ENCODE data around the gene CD302. TPM values are rescaled to one million over a fixed set of nuclear protein-coding genes. Genes with fewer than 3 reads are reported as not detected.

The CD302 gene
- total RNA-seq, 4 donors from 2014 or later: 13.9 to 32.3 (median 19.5) TPM

DNA sequence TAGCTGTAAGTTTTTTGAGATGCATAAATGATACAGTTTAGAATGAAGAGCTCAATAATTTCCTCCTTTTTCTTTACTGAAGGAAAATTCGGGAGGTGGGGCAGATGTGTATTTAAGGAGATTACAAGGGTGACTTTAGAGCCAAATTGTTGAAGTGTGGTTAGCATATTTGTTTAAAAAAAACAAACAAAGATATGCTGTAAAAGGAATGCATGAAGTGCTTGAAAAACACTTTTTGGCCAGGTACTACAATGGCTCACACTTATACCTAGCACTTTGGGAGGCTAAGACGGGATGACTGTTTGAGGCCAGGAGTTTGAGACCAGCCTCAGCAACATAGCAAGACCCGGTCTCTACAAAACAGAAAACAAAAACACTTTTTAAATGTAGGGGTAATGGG, 38.4 kb downstream of the CD302 start:
- TF ChIP-seq POLR2AphosphoS5 (IDR thresholded peaks at IDR 0.05) (no peak), POLR2A (IDR thresholded peaks at IDR 0.05) (no peak), EP300 (IDR thresholded peaks at IDR 0.05) (no peak)
- TF ChIP-seq, protein P1, sequence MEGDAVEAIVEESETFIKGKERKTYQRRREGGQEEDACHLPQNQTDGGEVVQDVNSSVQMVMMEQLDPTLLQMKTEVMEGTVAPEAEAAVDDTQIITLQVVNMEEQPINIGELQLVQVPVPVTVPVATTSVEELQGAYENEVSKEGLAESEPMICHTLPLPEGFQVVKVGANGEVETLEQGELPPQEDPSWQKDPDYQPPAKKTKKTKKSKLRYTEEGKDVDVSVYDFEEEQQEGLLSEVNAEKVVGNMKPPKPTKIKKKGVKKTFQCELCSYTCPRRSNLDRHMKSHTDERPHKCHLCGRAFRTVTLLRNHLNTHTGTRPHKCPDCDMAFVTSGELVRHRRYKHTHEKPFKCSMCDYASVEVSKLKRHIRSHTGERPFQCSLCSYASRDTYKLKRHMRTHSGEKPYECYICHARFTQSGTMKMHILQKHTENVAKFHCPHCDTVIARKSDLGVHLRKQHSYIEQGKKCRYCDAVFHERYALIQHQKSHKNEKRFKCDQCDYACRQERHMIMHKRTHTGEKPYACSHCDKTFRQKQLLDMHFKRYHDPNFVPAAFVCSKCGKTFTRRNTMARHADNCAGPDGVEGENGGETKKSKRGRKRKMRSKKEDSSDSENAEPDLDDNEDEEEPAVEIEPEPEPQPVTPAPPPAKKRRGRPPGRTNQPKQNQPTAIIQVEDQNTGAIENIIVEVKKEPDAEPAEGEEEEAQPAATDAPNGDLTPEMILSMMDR (IDR thresholded peaks at IDR 0.05): no peak
- Histone ChIP-seq H3K36me3 (peaks cover 46% of the 10 kb centered on the region), H3K27me3 (no peaks in the 10 kb centered on the region), H3K4me1 (peaks cover 7% of the 10 kb centered on the region), H3K4me3 (no peak overlapping the region), H3K9me3 (no peaks in the 10 kb centered on the region), H3K27ac (no peak overlapping the region)
- 85% methylated on average over 3 of the region's 3 CpGs for WGBS
- no peak for DNase-seq (ENCODE audit: low spot score in 2 of 2)

DNA sequence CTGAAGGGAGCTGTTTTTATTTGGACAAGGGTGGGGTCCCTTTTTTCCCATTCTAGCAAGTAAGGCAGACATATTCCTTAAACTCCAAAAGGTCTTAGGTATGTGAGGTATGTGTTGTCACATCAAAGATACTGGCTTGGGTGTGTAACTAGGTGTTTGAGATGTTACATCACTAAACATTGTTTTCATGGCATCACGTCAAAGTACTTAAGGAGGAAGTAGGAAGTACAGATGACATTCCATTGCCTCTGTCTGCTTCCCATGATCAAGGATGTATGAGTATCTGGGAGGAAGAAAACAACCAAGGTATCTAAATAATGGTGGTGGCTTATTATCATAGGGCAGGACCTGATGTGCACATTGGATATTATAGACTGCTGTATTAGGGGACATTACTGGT, 39.3 kb downstream of the CD302 start:
- Histone ChIP-seq H3K9me3 (no peaks in the 10 kb centered on the region), H3K4me3 (no peak overlapping the region), H3K4me1 (peaks cover 12% of the 10 kb centered on the region), H3K27me3 (no peaks in the 10 kb centered on the region), H3K27ac (no peak overlapping the region), H3K36me3 (peaks cover 46% of the 10 kb centered on the region)
- 79% methylated on average over 1 of the region's 1 CpG for WGBS
- DNase-seq (ENCODE audit: low spot score in 2 of 2): no peak
- TF ChIP-seq POLR2AphosphoS5 (IDR thresholded peaks at IDR 0.05): no peak
- no peak for TF ChIP-seq EP300 (IDR thresholded peaks at IDR 0.05)

DNA sequence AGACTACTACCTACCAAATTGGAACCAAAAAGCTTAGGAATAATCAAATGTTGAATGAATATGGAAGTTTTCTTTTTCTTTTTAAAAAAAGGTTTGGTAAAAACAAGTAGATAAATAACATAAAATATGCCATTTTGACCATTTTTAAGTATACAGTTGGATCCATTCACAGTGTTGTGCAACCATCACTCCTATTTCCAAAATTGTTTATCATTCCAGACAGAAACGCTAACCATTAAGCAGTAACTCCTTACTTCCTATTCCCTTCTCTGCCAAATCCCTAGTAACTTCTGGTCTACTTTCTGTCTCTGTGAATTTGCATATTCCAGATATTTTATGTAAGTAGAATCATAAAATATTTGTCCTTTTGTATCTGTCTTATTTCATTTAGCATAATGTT, 39.8 kb downstream of the CD302 start:
- no peak overlapping the region for H3K4me3 ChIP-seq
- TF ChIP-seq EP300 (IDR thresholded peaks at IDR 0.05) (no peak), POLR2A (IDR thresholded peaks at IDR 0.05) (no peak), POLR2AphosphoS5 (IDR thresholded peaks at IDR 0.05) (no peak)
- TF ChIP-seq, protein P1 (IDR thresholded peaks at IDR 0.05): no peak
- no peaks in the 10 kb centered on the region for H3K27me3 ChIP-seq
- H3K36me3 ChIP-seq: peaks cover 49% of the 10 kb centered on the region
- H3K9me3 ChIP-seq: no peaks in the 10 kb centered on the region
- DNase-seq (ENCODE audit: low spot score in 2 of 2): no peak
- H3K27ac ChIP-seq: no peak overlapping the region
- peaks cover 12% of the 10 kb centered on the region for H3K4me1 ChIP-seq
- WGBS: 67% methylated on average over 1 of the region's 1 CpG

DNA sequence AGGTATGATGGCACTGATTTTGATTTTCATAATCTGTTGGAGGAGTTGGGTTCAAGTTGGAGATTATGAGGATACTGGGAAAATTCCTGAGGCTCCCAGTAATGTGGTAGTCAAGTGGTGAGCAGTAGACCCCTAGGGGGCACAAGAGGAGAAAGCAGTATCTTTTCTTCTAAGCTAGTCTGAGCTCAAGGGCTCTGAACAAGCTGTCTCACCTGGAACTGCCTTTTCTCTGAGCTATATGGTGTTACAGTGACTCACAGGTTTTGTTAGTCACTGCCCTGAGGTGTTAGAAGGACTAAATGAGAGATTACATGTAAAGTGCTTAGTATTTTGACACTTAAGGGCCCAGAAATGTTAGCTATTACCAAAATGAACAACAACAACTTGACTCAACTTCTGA, 42.2 kb downstream of the CD302 start:
- TF ChIP-seq, protein P1 (IDR thresholded peaks at IDR 0.05): no peak
- TF ChIP-seq POLR2AphosphoS5 (IDR thresholded peaks at IDR 0.05) (no peak), EP300 (IDR thresholded peaks at IDR 0.05) (no peak), POLR2A (IDR thresholded peaks at IDR 0.05) (no peak)
- Histone ChIP-seq H3K27ac (no peak overlapping the region), H3K4me3 (no peak overlapping the region), H3K27me3 (no peaks in the 10 kb centered on the region), H3K9me3 (no peaks in the 10 kb centered on the region), H3K4me1 (peaks cover 12% of the 10 kb centered on the region), H3K36me3 (peaks cover 48% of the 10 kb centered on the region)
- no peak for DNase-seq (ENCODE audit: low spot score in 2 of 2)

DNA sequence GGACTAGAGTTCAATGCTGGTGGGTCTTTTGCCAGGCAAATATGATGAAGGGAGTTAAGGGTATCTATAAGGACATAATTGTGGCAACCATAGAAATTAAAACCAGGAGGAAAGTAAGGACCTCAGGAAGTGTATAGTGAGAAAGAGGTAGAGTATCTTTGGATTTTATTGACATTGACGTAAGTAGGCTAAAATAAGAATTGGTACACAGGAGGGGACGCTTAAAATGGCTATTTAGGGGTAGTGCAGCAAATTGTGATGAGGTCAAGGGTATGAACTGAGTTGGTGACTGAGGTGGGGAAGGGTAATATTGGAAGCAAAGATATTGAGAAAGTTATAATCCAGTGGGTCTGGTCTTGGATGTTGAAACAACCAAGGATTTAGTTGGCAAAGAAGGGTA, 43.0 kb downstream of the CD302 start:
- H3K9me3 ChIP-seq: no peaks in the 10 kb centered on the region
- 90% methylated on average over 2 of the region's 2 CpGs for WGBS

More for the DNA sequence above, 43.0 kb downstream of the CD302 start:
- Histone ChIP-seq H3K4me3 (no peak overlapping the region), H3K27me3 (no peaks in the 10 kb centered on the region), H3K36me3 (peaks cover 51% of the 10 kb centered on the region), H3K4me1 (peaks cover 12% of the 10 kb centered on the region), H3K27ac (no peak overlapping the region)
- TF ChIP-seq EP300 (IDR thresholded peaks at IDR 0.05): no peak
- TF ChIP-seq, protein P1 (IDR thresholded peaks at IDR 0.05): no peak
- TF ChIP-seq POLR2A (IDR thresholded peaks at IDR 0.05): no peak
- TF ChIP-seq POLR2AphosphoS5 (IDR thresholded peaks at IDR 0.05): no peak
- no peak for DNase-seq (ENCODE audit: low spot score in 2 of 2)

Measured in suprapubic skin (tissue), 4 donors.